Activated naive CD4-positive, alpha-beta T cell (primary cell): Measurements from ENCODE around the gene PRKAB1.

Experiments
- DNase-seq, 4 experiments: peaks; one replicate each; lab custom pipeline; 2025; lab: John Stamatoyannopoulos, UW

PRKAB1 gene

DNA sequence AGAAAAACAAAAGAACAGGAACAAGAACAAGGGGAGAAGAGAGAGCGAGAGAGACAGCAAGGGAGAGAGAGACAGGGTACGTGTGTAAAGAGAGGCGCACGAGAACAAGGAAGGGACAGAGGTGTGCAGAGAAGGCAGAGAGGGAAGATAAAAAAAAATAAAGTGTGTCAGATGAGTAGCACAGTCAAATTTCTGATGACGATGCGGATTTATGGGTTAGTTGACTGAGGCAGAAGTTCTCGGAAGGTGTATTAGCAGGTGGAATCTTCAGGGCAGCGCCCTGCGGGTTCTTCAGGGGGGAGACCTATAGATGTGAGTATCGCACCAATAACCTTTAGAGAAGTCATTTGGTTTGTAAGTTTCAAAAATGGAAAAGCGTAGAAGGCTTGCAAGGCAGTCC, 44.8 kb downstream of the PRKAB1 start:
- no peak for DNase-seq

DNA sequence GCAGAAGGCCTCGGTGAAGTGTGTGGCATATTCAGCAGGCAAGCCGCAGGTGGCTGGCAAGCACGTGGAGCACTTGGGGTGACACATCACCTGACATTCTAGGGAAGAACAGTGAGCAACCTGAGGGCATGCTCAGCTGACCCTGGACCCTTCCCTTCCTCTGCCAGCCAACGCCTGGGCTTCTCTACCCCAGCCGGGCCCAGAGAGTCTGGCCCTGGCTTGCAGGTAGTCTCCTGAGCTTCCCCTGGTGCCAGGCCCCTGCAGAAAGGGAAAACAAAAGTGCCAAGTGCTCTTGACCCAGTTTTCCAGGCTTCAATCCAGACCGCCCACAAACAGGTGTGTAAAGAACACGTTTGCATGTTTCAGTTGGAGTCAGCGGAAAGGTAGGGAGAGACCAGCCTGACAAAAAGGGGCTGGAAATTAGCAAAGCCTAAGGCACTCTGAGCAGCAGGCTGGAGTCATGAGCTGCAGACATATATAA, 45.7 kb downstream of the PRKAB1 start:
- no peak for DNase-seq

GRCh38 chr12:119714614-119715267, 46.8 kb downstream of the PRKAB1 start:
- no peak for DNase-seq

DNA sequence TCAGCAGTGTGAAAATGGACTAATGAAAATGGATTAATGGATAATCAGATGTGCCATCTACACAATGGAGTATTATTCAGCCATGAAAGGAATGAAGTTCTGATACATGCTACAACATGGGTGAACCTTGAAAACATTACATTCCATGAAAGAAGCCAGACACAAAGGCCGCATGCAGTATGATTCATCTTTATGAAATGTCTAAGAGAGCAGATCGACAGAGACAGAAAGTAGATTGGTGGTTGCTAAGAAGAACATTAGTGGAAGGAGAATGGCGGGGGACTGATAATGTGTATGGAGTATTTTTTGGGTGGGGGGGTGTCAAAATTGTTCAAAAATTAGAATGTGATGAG, 47.3 kb downstream of the PRKAB1 start:
- DNase-seq: no peak

GRCh38 chr12:119718141-119718540, 50.2 kb downstream of the PRKAB1 start:
- no peak for DNase-seq

DNA sequence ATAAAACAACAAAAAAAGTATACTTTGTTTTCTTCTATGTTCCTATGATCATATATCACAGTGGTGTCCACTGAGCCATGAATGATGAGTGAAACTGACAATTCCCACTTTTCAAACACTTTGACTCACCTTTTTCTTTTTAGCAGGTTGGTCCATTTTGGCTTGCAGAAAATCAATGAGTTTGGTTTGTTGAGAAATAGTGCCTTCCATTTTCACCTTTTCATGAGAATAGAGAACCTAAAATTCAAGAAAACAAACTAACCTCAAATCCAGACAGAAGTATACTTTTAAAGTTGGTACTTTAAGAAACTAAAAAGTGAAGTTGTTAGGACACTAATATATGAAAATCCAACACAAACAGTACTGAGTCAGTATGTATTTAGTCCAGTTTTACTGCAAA, 52.4 kb downstream of the PRKAB1 start:
- no peak for DNase-seq

DNA sequence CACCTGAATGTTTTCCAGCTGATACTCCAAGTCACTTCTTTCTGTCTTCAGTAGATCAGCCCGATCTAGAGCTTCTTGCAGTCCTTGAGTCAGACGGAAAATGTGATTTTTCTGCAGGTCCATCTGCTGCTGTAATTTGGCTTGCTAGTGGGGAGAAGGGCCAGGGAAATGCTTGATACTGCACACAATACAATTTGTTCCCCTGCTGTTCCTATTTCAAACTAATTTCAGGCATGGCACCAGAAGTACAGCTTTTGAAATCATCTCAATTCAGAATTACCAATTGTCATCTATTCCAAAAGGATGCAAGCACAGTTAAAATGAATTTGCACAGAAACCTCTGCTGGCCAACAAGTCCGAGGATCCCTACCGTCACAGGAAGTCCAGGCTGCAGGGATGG, 53.4 kb downstream of the PRKAB1 start:
- no peak for DNase-seq

- no peak for DNase-seq
These were observed 57.6 kb downstream of the PRKAB1 start for GRCh38 chr12:119725523-119725922.

GRCh38 chr12:119727600-119728443, 59.9 kb downstream of the PRKAB1 start:
- DNase-seq: no peak

GRCh38 chr12:119728444-119728745, 60.5 kb downstream of the PRKAB1 start:
- DNase-seq: no peak

DNA sequence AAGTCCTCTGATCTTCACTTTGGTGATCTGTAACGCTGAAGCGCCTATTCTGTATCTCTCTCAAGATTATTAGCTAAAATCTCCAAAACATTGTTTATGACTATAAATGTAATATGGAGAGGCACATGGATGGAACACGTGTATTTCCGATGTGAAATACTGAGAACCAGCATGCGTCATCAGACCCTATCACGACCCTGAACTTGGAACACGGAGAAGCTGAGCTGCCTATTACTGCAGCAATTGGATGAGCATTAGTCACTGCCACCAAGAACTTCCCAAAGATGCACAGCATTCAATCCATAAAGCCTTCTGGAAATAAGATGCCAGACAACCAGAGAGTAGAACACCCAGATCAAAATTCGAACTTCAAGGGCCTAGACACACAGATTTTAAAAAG, 61.9 kb downstream of the PRKAB1 start:
- no peak for DNase-seq

GRCh38 chr12:119730381-119730780, 62.4 kb downstream of the PRKAB1 start:
- DNase-seq: no peak
